Epithelial cell of esophagus (primary cell): ENCODE measurements around the gene AUTS2.
A peak's percentile ranks its signal among the peaks of the same experiment; 100 is the strongest.

Source experiments
- DNase-seq: peaks from one replicate; pipeline ENCODE4 v3.0.0; 2010; ENCODE audit warnings: low read depth
- H3K4me3 ChIP-seq: 2 replicates; pipeline ENCODE4 v1.5.1; 2011; ENCODE audit warnings: mild to moderate bottlenecking, low read length, control low read depth
- CTCF ChIP-seq: IDR thresholded peaks from 2 replicates; pipeline ENCODE4 v1.5.1; 2011; ENCODE audit warnings: low read depth, mild to moderate bottlenecking, low read length, control low read depth, inconsistent platforms; ENCODE audit not compliant: insufficient read depth; ENCODE audit errors: missing control alignments

Gene AUTS2

GRCh38 chr7:70523249-70523988 lies 925.1 kb downstream of the AUTS2 start:
- no peak for TF ChIP-seq CTCF
- DNase-seq, result peak; percentile 63
- no peak overlapping the region for H3K4me3 ChIP-seq

GRCh38 chr7:70523989-70524351 lies 925.7 kb downstream of the AUTS2 start:
- no peak for TF ChIP-seq CTCF
- H3K4me3 ChIP-seq, result no peak overlapping the region
- no peak for DNase-seq

- H3K4me3 ChIP-seq, result no peak overlapping the region
- TF ChIP-seq CTCF, result no peak
- peak; percentile 23 for DNase-seq
These were observed 927.7 kb downstream of the AUTS2 start for GRCh38 chr7:70525991-70526390.

DNA sequence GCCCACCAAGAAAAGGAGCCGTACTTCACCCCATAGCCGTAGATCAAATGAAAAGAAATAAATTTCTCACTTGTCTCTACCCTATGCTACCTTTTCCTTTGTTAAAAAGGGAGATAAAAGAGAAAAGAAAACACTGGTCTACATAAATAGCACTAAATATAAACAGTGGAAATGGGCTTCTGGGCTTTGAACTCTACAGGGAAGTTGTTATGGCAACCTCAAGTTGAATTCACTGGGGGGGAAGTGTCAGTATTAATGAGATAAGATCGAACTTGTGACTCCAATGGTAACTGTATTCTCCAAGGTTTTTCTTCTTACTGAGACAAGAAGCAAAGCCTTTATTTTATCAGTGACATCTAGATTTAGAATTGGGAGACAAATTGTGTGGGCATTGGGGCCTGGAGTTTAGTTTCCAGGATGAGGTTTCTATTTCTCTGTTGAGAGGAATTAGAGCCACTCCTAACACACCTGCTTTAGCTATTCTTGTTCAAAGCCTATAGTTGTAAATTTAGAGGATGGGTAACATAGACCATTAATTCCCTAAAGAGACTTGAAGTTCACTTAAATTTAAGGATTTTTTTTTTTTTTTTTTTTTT lies 929.3 kb downstream of the AUTS2 start:
- no peak for DNase-seq
- TF ChIP-seq CTCF, result no peak
- no peak overlapping the region for H3K4me3 ChIP-seq

- H3K4me3 ChIP-seq, result no peak overlapping the region
- DNase-seq, result no peak
- TF ChIP-seq CTCF, result no peak
These were observed 931.2 kb downstream of the AUTS2 start for GRCh38 chr7:70529436-70529835.

- no peak for DNase-seq
- H3K4me3 ChIP-seq, result no peak overlapping the region
- TF ChIP-seq CTCF, result no peak
These were observed 931.8 kb downstream of the AUTS2 start for GRCh38 chr7:70529914-70530585.

GRCh38 chr7:70533614-70534013 lies 935.3 kb downstream of the AUTS2 start:
- H3K4me3 ChIP-seq, result no peak overlapping the region
- TF ChIP-seq CTCF, result no peak
- no peak for DNase-seq
